HG03196 (cell line): ENCODE data around the gene RBFOX2.

ENCODE experiments used
- ATAC-seq: cut with Tn5 transposase; IDR thresholded peaks from one replicate; pipeline ENCODE4 v1.9.1; 2021; ENCODE audit not compliant: unreplicated experiment

The RBFOX2 gene

GRCh38 chr22:35978889-35979288, 49.7 kb downstream of the RBFOX2 start:
- ATAC-seq: no peak

GRCh38 chr22:35978201-35978600, 50.4 kb downstream of the RBFOX2 start:
- ATAC-seq: no peak

- ATAC-seq: no peak
These were observed 51.5 kb downstream of the RBFOX2 start for GRCh38 chr22:35977136-35977535.

- no peak for ATAC-seq
These were observed 55.2 kb downstream of the RBFOX2 start for GRCh38 chr22:35973388-35973787.

GRCh38 chr22:35972559-35972958, 56.1 kb downstream of the RBFOX2 start:
- ATAC-seq: no peak

- ATAC-seq: no peak
These were observed 57.0 kb downstream of the RBFOX2 start for GRCh38 chr22:35971456-35972119.

GRCh38 chr22:35970616-35971455, 57.8 kb downstream of the RBFOX2 start:
- no peak for ATAC-seq

- no peak for ATAC-seq
These were observed 61.6 kb downstream of the RBFOX2 start for GRCh38 chr22:35967046-35967397.

- ATAC-seq: no peak
These were observed 62.1 kb downstream of the RBFOX2 start for GRCh38 chr22:35966314-35967045.

GRCh38 chr22:35963237-35963810, 65.3 kb downstream of the RBFOX2 start:
- no peak for ATAC-seq

- no peak for ATAC-seq
These were observed 66.9 kb downstream of the RBFOX2 start for GRCh38 chr22:35961480-35962295.

GRCh38 chr22:35960854-35961253, 67.8 kb downstream of the RBFOX2 start:
- no peak for ATAC-seq

- ATAC-seq: no peak
These were observed 69.4 kb downstream of the RBFOX2 start for GRCh38 chr22:35959121-35959800.

GRCh38 chr22:35958334-35958733, 70.3 kb downstream of the RBFOX2 start:
- ATAC-seq: no peak

- no peak for ATAC-seq
These were observed 71.0 kb downstream of the RBFOX2 start for GRCh38 chr22:35957589-35957988.

- ATAC-seq: no peak
These were observed 71.8 kb downstream of the RBFOX2 start for GRCh38 chr22:35956850-35957249.

- no peak for ATAC-seq
These were observed 73.1 kb downstream of the RBFOX2 start for GRCh38 chr22:35955546-35955945.

- no peak for ATAC-seq
These were observed 76.0 kb downstream of the RBFOX2 start for GRCh38 chr22:35952576-35952975.

GRCh38 chr22:35950262-35950661, 78.4 kb downstream of the RBFOX2 start:
- no peak for ATAC-seq

- no peak for ATAC-seq
These were observed 79.4 kb downstream of the RBFOX2 start for GRCh38 chr22:35949243-35949642.
